Stomach (tissue), 4 donors: ENCODE data around the gene MRPS15.

ENCODE experiments used
- POLR2AphosphoS5 ChIP-seq, 3 donors: sonication (generic); formaldehyde crosslinking; IDR thresholded peaks; one replicate each; pipeline ENCODE4 v1.6.1; 2016; ENCODE audit warnings: antibody characterized with exemption in 3 of 3
- TF ChIP-seq, protein P1 (sequence below), 7 experiments: fragments of 450-650 bp in 4 of 7; fragments of 200-600 bp in 3 of 7; sonication (generic) in 3 of 7; IDR thresholded peaks; one replicate each; pipeline ENCODE4 v1.5.1; 2016 to 2019; ENCODE audit warnings: antibody characterized with exemption in 7 of 7, control low read depth in 2 of 7, mild to moderate bottlenecking in 1 of 7

DNA sequence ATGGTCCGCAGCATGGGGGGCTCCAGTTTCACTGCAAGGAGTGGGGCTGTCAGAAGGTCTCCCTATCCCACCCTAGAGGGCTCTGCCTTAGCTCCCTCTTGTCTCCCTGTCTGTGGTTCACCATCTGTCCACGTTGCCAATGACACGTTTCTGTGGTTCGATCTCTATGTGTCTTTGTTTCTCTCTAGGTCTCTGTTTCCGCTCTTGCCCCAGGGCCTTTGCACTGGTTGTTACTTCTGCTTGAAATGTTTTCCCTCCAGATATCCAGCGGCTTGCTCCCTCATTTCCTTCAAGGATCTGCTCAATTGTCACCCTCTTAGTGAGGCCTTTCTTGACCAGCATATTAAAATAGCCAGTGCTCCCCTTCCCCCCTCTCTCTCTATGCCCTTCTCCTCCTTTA, 8.5 kb upstream of the MRPS15 start:
- no peak for TF ChIP-seq POLR2AphosphoS5 (IDR thresholded peaks at IDR 0.05)
- TF ChIP-seq, protein P1, sequence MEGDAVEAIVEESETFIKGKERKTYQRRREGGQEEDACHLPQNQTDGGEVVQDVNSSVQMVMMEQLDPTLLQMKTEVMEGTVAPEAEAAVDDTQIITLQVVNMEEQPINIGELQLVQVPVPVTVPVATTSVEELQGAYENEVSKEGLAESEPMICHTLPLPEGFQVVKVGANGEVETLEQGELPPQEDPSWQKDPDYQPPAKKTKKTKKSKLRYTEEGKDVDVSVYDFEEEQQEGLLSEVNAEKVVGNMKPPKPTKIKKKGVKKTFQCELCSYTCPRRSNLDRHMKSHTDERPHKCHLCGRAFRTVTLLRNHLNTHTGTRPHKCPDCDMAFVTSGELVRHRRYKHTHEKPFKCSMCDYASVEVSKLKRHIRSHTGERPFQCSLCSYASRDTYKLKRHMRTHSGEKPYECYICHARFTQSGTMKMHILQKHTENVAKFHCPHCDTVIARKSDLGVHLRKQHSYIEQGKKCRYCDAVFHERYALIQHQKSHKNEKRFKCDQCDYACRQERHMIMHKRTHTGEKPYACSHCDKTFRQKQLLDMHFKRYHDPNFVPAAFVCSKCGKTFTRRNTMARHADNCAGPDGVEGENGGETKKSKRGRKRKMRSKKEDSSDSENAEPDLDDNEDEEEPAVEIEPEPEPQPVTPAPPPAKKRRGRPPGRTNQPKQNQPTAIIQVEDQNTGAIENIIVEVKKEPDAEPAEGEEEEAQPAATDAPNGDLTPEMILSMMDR (IDR thresholded peaks at IDR 0.05) = no peak
